ENCODE results near the gene PXT1. TPM values are rescaled to one million over a fixed set of nuclear protein-coding genes. Genes with fewer than 3 reads are reported as not detected.
A peak's percentile ranks its signal among the peaks of the same experiment; 100 is the strongest.

The PXT1 gene
- total and polyA plus RNA-seq, 9 of the 15 experiments (the other 6 are each of a cell fraction or from before 2014, with no cell fraction given) = 0.09 to 0.11 (median 0.10) TPM; not detected in 5

- TF ChIP-seq BCLAF1 (IDR thresholded peaks at IDR 0.05; ENCODE audit: borderline replicate concordance in 1 of 2, control insufficient read depth in 1 of 2, low read depth in 2 of 2, low read length in 1 of 2) (no peak), USF2 (CRISPR knock-in tag; IDR thresholded peaks at IDR 0.05) (no peak), NELFE (IDR thresholded peaks at IDR 0.05; ENCODE audit: insufficient read depth, insufficient read length) (no peak), PHB (CRISPR knock-in tag; IDR thresholded peaks at IDR 0.05) (no peak), MCM7 (IDR thresholded peaks at IDR 0.05) (no peak), ZNF644 (tag; IDR thresholded peaks at IDR 0.05; ENCODE audit: low read depth) (no peak), SNIP1 (IDR thresholded peaks at IDR 0.05; ENCODE audit: low read depth) (no peak), BCOR (IDR thresholded peaks at IDR 0.05) (peak; percentile 97), ZNF347 (CRISPR knock-in tag; IDR thresholded peaks at IDR 0.05; ENCODE audit: low read depth) (no peak), CBX3 (IDR thresholded peaks at IDR 0.05; ENCODE audit: borderline replicate concordance in 1 of 2, low read length in 2 of 2) (0 out of 3 replicates have a peak, but pooled peaks of 1 of the 2 experiments have one; percentile 49), SMC3 (conservative IDR thresholded peaks at IDR 0.05; ENCODE audit: insufficient read depth, low read depth, low read length) (no peak), ZNF324 (CRISPR knock-in tag; IDR thresholded peaks at IDR 0.05) (no peak), ZNF146 (CRISPR knock-in tag; IDR thresholded peaks at IDR 0.05; ENCODE audit: unreplicated experiment) (no peak), ADNP (tag; IDR thresholded peaks at IDR 0.05) (peak; percentile 90), ZNF583 (CRISPR knock-in tag; IDR thresholded peaks at IDR 0.05) (no peak), PML (IDR thresholded peaks at IDR 0.05; ENCODE audit: low read length) (no peak), MLLT1 (IDR thresholded peaks at IDR 0.05) (no peak), SMAD4 (CRISPR knock-in tag; conservative IDR thresholded peaks at IDR 0.05) (0 out of 2 replicates have a peak, but pooled peaks have one; percentile 51), ZFP91 (CRISPR knock-in tag; IDR thresholded peaks at IDR 0.05) (no peak), ZNF3 (CRISPR knock-in tag; IDR thresholded peaks at IDR 0.05) (no peak), ATF1 (CRISPR knock-in tag; IDR thresholded peaks at IDR 0.05) (no peak), ATF1 (tag; IDR thresholded peaks at IDR 0.05) (no peak), U2AF1 (optimal IDR thresholded peaks at IDR 0.05; ENCODE audit: low read depth, low read length) (no peak), CBX2 (IDR thresholded peaks at IDR 0.05; ENCODE audit: insufficient read depth, low read length, poor library complexity, severe bottlenecking) (no peak)
Measured at GRCh38 chr6:36370638-36371037, 72.0 kb downstream of the PXT1 start (continued).
